PC-9 (cell line): ENCODE data around the gene WDR37.

ENCODE experiments used
- EZH2 ChIP-seq: fragments of 200-600 bp; sonication (generic); IDR thresholded peaks from 2 replicates; pipeline ENCODE4 v1.8.0; 2017; ENCODE audit warnings: antibody characterized with exemption, low read depth
- TF ChIP-seq, protein P1 (sequence below): fragments of 200-600 bp; sonication (generic); conservative IDR thresholded peaks from 2 replicates; pipeline ENCODE4 v1.6.1; 2017; ENCODE audit warnings: mixed run types, antibody characterized with exemption, mild to moderate bottlenecking, moderate library complexity

- no peak for TF ChIP-seq EZH2
- TF ChIP-seq, protein P1, sequence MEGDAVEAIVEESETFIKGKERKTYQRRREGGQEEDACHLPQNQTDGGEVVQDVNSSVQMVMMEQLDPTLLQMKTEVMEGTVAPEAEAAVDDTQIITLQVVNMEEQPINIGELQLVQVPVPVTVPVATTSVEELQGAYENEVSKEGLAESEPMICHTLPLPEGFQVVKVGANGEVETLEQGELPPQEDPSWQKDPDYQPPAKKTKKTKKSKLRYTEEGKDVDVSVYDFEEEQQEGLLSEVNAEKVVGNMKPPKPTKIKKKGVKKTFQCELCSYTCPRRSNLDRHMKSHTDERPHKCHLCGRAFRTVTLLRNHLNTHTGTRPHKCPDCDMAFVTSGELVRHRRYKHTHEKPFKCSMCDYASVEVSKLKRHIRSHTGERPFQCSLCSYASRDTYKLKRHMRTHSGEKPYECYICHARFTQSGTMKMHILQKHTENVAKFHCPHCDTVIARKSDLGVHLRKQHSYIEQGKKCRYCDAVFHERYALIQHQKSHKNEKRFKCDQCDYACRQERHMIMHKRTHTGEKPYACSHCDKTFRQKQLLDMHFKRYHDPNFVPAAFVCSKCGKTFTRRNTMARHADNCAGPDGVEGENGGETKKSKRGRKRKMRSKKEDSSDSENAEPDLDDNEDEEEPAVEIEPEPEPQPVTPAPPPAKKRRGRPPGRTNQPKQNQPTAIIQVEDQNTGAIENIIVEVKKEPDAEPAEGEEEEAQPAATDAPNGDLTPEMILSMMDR, result no peak
These were observed 44.0 kb downstream of the WDR37 start for GRCh38 chr10:1100143-1100542.
